GM18951 (cell line): ENCODE data around the gene DPP10.

Experiments used
- POLR2A ChIP-seq: IDR thresholded peaks from 4 replicates; pipeline ENCODE4 v1.6.1; 2011; ENCODE audit warnings: mild to moderate bottlenecking; ENCODE audit not compliant: insufficient read length, insufficient read depth; ENCODE audit errors: extremely low read depth
- in situ Hi-C: fragments of 300-500 bp; cut with MboI; formaldehyde crosslinking; loops from one replicate; pipeline ENCODE4 v1.12.0; 2022; ENCODE audit warnings: low sequenced_read_pairs, mixed read lengths, inconsistent platforms; ENCODE audit not compliant: unreplicated experiment

The DPP10 gene

GRCh38 chr2:115208493-115209164 is 766.2 kb downstream of the DPP10 start:
- no peak for TF ChIP-seq POLR2A

GRCh38 chr2:115214050-115214449 is 771.6 kb downstream of the DPP10 start:
- in situ Hi-C loops: no loop called here
- TF ChIP-seq POLR2A: no peak

More at GRCh38 chr2:115208493-115209164, 766.2 kb downstream of the DPP10 start:
- in situ Hi-C loops: no loop called here

GRCh38 chr2:115219296-115219695 is 776.9 kb downstream of the DPP10 start:
- TF ChIP-seq POLR2A: no peak
- in situ Hi-C loops: no loop called here

- in situ Hi-C loops: no loop called here
Measured at GRCh38 chr2:115234186-115234585, 791.7 kb downstream of the DPP10 start.

GRCh38 chr2:115234737-115235136 is 792.3 kb downstream of the DPP10 start:
- no peak for TF ChIP-seq POLR2A
- in situ Hi-C loops: no loop called here

More at GRCh38 chr2:115234186-115234585, 791.7 kb downstream of the DPP10 start:
- no peak for TF ChIP-seq POLR2A

- TF ChIP-seq POLR2A: no peak
- in situ Hi-C loops: no loop called here
Measured at GRCh38 chr2:115248066-115248465, 805.6 kb downstream of the DPP10 start.

GRCh38 chr2:115277366-115277765 is 834.9 kb downstream of the DPP10 start:
- in situ Hi-C loops: no loop called here
- no peak for TF ChIP-seq POLR2A

- in situ Hi-C loops: no loop called here
- TF ChIP-seq POLR2A: no peak
Measured at GRCh38 chr2:115285416-115285815, 843.0 kb downstream of the DPP10 start.

- TF ChIP-seq POLR2A: no peak
- in situ Hi-C loops: no loop called here
Measured at GRCh38 chr2:115290478-115290877, 848.0 kb downstream of the DPP10 start.

- in situ Hi-C loops: no loop called here
- TF ChIP-seq POLR2A: no peak
Measured at GRCh38 chr2:115292742-115293141, 850.3 kb downstream of the DPP10 start.

- no peak for TF ChIP-seq POLR2A
- in situ Hi-C loops: no loop called here
Measured at GRCh38 chr2:115294999-115295398, 852.6 kb downstream of the DPP10 start.

GRCh38 chr2:115297056-115297455 is 854.6 kb downstream of the DPP10 start:
- TF ChIP-seq POLR2A: no peak
- in situ Hi-C loops: no loop called here

- no peak for TF ChIP-seq POLR2A
- in situ Hi-C loops: no loop called here
Measured at GRCh38 chr2:115299199-115299598, 856.8 kb downstream of the DPP10 start.

- TF ChIP-seq POLR2A: no peak
- in situ Hi-C loops: no loop called here
Measured at GRCh38 chr2:115305712-115306111, 863.3 kb downstream of the DPP10 start.
